Nephron progenitor cell (in vitro differentiated cells): ENCODE measurements around the gene URM1.
"Not testable (repeated sequence)": the region's sequence is repeated elsewhere in the genome, so short reads cannot be mapped to it uniquely, and the experiment has no call there.

Experiments used
- DNase-seq: peaks from one replicate; pipeline ENCODE4 v3.0.0; 2021
- H3K27ac Mint-ChIP-seq: 2 replicates; pipeline ENCODE4 v1.8.0; 2021; ENCODE audit warnings: mild to moderate bottlenecking, moderate library complexity, mixed read lengths
- H3K27me3 Mint-ChIP-seq: 2 replicates; pipeline ENCODE4 v1.8.0; 2021; ENCODE audit warnings: mild to moderate bottlenecking, low read depth, mixed read lengths; ENCODE audit not compliant: poor library complexity
- H3K36me3 Mint-ChIP-seq: 2 replicates; pipeline ENCODE4 v1.8.0; 2021; ENCODE audit warnings: low read depth, mixed read lengths
- H3K4me1 Mint-ChIP-seq: 2 replicates; pipeline ENCODE4 v1.8.0; 2021; ENCODE audit warnings: mixed read lengths
- H3K4me3 Mint-ChIP-seq: 2 replicates; pipeline ENCODE4 v1.8.0; 2021; ENCODE audit warnings: mild to moderate bottlenecking, moderate library complexity, mixed read lengths
- H3K9me3 Mint-ChIP-seq: 2 replicates; pipeline ENCODE4 v1.8.0; 2021; ENCODE audit warnings: mild to moderate bottlenecking, moderate library complexity, mixed read lengths
- CTCF ChIP-seq: fragments of 200-600 bp; sonication (generic); IDR thresholded peaks from 2 replicates; pipeline ENCODE4 v1.5.0; 2021; ENCODE audit warnings: antibody characterized with exemption

URM1 gene

DNA sequence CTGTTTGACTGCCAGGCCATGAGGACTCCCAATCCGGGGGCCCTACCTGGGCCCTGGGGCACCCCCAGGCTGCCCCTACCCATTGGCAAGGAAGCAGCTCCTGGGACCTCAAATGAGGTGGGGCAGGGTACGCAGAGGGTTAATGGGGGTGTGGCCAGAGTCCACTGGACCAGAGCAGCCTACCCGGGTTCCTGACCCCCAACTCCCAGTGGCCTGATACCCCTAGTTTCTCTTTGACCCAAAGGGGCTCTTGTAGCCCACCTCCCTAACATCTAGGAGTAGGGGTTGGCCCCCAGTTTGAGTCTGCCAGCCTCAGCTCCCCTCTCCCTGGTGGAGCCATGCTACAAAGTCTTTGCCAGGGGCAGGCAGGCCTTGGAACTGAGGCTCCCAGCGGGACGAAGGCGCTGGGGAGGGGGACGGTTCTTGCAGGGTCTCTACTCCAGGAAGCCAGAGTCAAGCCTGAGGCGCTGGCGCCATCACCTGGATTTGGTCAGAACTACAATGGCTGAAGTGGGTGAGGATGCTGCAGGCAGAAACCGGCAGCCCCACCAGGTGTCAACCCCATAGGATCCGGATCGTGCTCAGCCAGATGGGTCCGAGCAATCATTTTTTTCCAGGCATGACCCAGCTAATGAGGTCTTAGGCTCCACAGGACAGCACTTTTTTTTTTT lies 41.1 kb downstream of the URM1 start:
- Mint-ChIP-seq H3K27ac (no peak overlapping the region), H3K4me3 (no peak overlapping the region), H3K9me3 (no peaks in the 10 kb centered on the region), H3K27me3 (peaks cover 3% of the 10 kb centered on the region), H3K36me3 (no peaks in the 10 kb centered on the region), H3K4me1 (peaks cover 55% of the 10 kb centered on the region)
- peak; percentile 91 for DNase-seq
- peak; percentile 76 for TF ChIP-seq CTCF

GRCh38 chr9:128413728-128414127 lies 42.6 kb downstream of the URM1 start:
- H3K4me3 Mint-ChIP-seq, H3K27ac Mint-ChIP-seq: not testable (repeated sequence)
- H3K4me1 Mint-ChIP-seq = peaks cover 48% of the 10 kb centered on the region

DNA sequence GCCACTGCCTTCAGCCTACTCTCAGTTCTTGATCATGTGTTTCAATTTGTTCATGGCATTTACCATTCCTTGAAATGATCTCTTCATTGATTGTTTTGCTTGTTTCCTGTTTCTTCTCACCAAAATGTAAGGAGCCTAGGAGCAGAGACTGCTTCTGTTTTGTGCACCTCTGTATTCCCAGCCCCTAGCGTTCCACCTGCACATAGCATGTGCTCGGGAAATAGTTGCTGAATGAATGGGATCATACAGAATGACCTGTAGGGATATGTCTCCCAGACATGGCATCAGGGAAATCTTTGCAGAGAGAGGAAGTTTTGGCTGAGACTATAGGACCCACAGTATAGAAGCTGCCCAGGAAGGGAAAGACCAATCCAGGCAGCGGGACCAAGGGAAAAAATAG lies 43.3 kb downstream of the URM1 start:
- DNase-seq = no peak
- Mint-ChIP-seq H3K27ac (no peak overlapping the region), H3K27me3 (peaks cover 4% of the 10 kb centered on the region), H3K4me1 (peaks cover 51% of the 10 kb centered on the region), H3K36me3 (no peaks in the 10 kb centered on the region), H3K4me3 (no peak overlapping the region), H3K9me3 (no peaks in the 10 kb centered on the region)
- TF ChIP-seq CTCF = no peak

More at GRCh38 chr9:128413728-128414127, 42.6 kb downstream of the URM1 start:
- DNase-seq, H3K27me3 Mint-ChIP-seq, H3K9me3 Mint-ChIP-seq, H3K36me3 Mint-ChIP-seq: not testable (repeated sequence)

GRCh38 chr9:128415281-128415680 lies 44.1 kb downstream of the URM1 start:
- no peak for TF ChIP-seq CTCF
- Mint-ChIP-seq H3K27me3 (peaks cover 8% of the 10 kb centered on the region), H3K4me1 (peaks cover 44% of the 10 kb centered on the region), H3K9me3 (no peaks in the 10 kb centered on the region), H3K36me3 (no peaks in the 10 kb centered on the region), H3K4me3 (no peak overlapping the region), H3K27ac (peak overlapping the region; percentile 57)
- DNase-seq = no peak

GRCh38 chr9:128416014-128416413 lies 44.8 kb downstream of the URM1 start:
- Mint-ChIP-seq H3K27ac (no peak overlapping the region), H3K4me1 (peaks cover 44% of the 10 kb centered on the region), H3K4me3 (no peak overlapping the region), H3K27me3 (peaks cover 8% of the 10 kb centered on the region), H3K36me3 (no peaks in the 10 kb centered on the region), H3K9me3 (no peaks in the 10 kb centered on the region)
- no peak for DNase-seq
- TF ChIP-seq CTCF = no peak

DNA sequence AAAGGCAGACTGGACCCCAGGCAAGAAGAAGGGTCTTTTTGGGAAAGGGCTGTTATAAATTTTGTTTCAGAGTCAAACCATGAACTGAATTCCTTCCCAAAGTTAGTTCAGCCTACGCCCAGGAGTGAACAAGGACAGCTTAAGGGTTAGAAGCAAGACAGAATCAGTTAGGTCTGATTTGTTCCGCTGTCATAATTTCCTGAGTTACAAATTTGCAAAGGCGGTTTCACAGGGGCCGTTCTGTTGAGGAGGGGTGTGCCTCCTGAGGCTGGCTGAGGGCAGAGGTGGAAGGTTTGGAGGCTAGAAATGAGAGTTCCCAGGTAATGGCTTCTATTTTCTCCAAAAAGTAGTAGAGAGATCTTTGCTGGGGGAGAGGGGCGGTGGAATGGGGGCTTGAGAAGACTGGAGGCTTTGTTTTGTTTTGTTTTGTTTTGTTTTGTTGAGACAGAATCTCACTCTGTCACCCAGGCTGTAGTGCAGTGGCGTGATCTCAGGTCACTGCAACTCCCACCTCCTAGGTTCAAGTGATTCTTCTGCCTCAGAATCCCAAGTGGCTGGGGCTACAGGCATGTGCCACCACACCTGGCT lies 45.4 kb downstream of the URM1 start:
- no peak for TF ChIP-seq CTCF
- Mint-ChIP-seq H3K36me3 (no peaks in the 10 kb centered on the region), H3K27ac (peak overlapping the region; percentile 63), H3K9me3 (no peaks in the 10 kb centered on the region), H3K27me3 (peaks cover 5% of the 10 kb centered on the region), H3K4me3 (peak overlapping the region; percentile 36), H3K4me1 (peaks cover 44% of the 10 kb centered on the region)
- DNase-seq = no peak
